ENCODE measurements around the gene NPTXR. TPM values are rescaled to one million over a fixed set of nuclear protein-coding genes. Genes with fewer than 3 reads are reported as not detected.

The NPTXR gene
- total RNA-seq, 6 experiments from 2014 or later = 1.4 to 5.4 (median 1.6) TPM

DNA sequence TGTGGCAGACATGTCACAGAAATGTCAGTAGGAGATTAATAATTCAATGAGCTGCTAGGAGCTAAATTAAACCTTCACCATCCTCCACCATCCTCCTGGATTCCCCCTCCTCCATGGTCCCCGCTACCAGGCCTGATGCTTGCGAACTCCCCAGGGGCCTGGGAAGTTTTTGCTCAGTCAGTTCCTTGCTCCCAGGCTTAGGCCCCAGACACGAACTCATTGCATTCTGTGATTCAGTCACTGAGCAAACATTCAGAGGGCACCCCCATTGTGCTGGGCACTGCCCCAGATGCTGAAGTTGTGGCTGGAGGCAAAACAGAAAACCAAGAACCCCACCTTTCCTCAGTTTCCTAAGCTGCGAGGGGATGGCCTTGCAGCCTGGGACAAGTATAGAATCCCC, 14.3 kb downstream of the NPTXR start:
- H3K27ac Mint-ChIP-seq = no peak overlapping the region; the same call in 1 of the 2 replicates

DNA sequence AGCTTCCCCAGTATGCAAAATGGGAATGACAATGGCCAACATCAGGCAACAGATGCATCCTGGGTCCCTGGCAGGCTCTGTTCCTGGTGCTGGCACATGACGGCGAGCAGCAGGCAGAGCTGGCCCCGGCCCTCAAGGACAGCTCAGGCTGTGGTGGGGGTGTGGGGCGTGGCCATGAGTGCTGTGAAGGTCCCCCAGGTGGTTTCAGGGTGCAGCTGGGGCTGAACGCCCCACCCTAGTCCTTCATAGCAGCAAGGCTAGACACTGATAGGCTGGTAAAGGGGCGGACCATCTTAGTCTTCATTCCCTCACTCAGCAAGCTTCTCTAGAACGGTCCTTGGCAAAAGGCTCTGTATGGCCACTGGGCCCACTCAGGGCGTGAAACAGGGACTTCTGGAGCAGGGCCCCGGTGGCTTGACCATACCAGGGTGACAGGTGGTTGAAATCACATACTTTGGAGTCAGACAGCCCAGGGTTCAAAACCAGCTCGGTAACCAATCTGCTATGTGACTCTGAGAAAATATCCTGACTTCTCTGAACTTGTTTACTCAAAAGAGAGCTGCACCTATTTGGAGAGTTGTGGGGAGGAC, 15.1 kb downstream of the NPTXR start:
- H3K27ac Mint-ChIP-seq = no peak overlapping the region
- no peak for DNase-seq
- H3K4me1 Mint-ChIP-seq (ENCODE audit: low read depth) = peaks cover 10% of the 10 kb centered on the region
- H3K4me3 Mint-ChIP-seq = no peak overlapping the region
- TF ChIP-seq, protein P1, sequence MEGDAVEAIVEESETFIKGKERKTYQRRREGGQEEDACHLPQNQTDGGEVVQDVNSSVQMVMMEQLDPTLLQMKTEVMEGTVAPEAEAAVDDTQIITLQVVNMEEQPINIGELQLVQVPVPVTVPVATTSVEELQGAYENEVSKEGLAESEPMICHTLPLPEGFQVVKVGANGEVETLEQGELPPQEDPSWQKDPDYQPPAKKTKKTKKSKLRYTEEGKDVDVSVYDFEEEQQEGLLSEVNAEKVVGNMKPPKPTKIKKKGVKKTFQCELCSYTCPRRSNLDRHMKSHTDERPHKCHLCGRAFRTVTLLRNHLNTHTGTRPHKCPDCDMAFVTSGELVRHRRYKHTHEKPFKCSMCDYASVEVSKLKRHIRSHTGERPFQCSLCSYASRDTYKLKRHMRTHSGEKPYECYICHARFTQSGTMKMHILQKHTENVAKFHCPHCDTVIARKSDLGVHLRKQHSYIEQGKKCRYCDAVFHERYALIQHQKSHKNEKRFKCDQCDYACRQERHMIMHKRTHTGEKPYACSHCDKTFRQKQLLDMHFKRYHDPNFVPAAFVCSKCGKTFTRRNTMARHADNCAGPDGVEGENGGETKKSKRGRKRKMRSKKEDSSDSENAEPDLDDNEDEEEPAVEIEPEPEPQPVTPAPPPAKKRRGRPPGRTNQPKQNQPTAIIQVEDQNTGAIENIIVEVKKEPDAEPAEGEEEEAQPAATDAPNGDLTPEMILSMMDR (IDR thresholded peaks at IDR 0.05) = no peak
- H3K27me3 Mint-ChIP-seq (ENCODE audit: insufficient read depth) = peaks cover 19% of the 10 kb centered on the region
- no peaks in the 10 kb centered on the region for H3K36me3 Mint-ChIP-seq (ENCODE audit: low read depth)
- H3K9me3 Mint-ChIP-seq = no peaks in the 10 kb centered on the region

More for the DNA sequence above, 14.3 kb downstream of the NPTXR start:
- H3K4me1 Mint-ChIP-seq (ENCODE audit: low read depth) = peaks cover 10% of the 10 kb centered on the region
- H3K9me3 Mint-ChIP-seq = no peaks in the 10 kb centered on the region
- no peak for DNase-seq
- peaks cover 16% of the 10 kb centered on the region for H3K27me3 Mint-ChIP-seq (ENCODE audit: insufficient read depth)
- no peaks in the 10 kb centered on the region for H3K36me3 Mint-ChIP-seq (ENCODE audit: low read depth)
- no peak overlapping the region for H3K4me3 Mint-ChIP-seq
- TF ChIP-seq, protein P1 (IDR thresholded peaks at IDR 0.05) = no peak

DNA sequence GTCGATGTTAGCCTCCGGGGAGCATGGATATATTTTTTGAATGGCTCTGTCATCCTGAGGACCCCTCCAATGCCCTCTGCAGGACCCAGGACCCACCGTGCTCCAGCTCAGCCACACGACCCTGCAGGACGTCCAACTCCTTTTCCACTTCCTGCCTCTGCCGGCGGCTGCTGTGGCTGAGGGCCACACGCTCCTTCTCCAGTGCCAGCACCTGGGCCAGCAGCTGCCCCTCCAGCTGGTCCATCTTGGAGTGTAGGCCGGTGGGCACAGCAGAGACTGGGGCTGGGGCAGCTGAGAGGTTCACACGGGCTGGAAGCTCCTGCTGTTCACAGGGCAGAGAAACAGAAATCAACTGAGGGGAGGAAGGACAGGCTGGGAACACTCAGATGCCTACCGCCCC, 15.6 kb downstream of the NPTXR start:
- H3K9me3 Mint-ChIP-seq = no peaks in the 10 kb centered on the region
- TF ChIP-seq, protein P1 (IDR thresholded peaks at IDR 0.05) = no peak
- H3K27me3 Mint-ChIP-seq (ENCODE audit: insufficient read depth) = peaks cover 22% of the 10 kb centered on the region
- H3K4me3 Mint-ChIP-seq = no peak overlapping the region
- no peak overlapping the region for H3K27ac Mint-ChIP-seq
- DNase-seq = no peak
- H3K36me3 Mint-ChIP-seq (ENCODE audit: low read depth) = no peaks in the 10 kb centered on the region
- peaks cover 10% of the 10 kb centered on the region for H3K4me1 Mint-ChIP-seq (ENCODE audit: low read depth)

DNA sequence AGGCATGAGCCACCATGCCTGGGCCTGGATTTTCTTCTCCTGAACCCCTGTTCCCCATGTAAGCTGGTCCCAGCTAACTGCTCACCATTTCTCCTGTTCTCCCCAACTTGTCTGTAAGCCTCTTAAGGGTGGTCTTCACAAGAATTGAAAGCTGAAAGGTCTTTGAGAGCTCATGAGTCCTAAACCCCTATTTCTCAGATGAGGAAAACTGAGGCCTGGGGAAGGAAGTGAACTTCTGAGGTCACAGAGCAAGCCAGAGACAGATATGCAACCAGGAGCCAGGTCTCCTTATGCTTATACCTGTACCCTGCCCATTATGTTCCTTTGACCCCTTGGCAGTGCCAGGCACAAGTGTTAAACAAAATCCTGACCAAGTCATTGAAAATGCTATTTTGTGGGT, 16.3 kb downstream of the NPTXR start:
- Mint-ChIP-seq H3K4me1 (ENCODE audit: low read depth) (peaks cover 10% of the 10 kb centered on the region), H3K27me3 (ENCODE audit: insufficient read depth) (peaks cover 20% of the 10 kb centered on the region), H3K4me3 (no peak overlapping the region), H3K27ac (no peak overlapping the region), H3K9me3 (no peaks in the 10 kb centered on the region), H3K36me3 (ENCODE audit: low read depth) (no peaks in the 10 kb centered on the region)
- TF ChIP-seq, protein P1 (IDR thresholded peaks at IDR 0.05) = no peak
- DNase-seq = no peak

DNA sequence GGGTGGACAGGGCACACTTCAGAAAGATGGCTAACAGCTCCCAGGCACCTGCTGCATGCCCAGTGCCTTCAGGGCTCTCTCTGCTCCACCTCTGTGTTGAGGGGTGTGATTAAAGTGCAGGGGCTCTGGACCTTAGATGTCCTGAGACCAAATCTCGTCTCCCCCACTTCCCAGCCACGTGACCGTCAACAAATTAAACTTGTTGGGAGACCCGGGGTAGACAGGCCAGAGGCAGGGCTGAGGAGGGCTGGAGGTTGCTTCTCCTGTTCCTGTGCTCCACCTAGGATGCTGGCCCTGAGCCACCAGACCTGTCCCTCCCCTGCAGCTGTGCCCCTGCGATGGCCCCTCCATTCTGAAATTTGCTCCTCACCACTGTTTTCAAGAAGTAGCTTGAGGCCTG, 17.0 kb downstream of the NPTXR start:
- no peak for DNase-seq

More for the DNA sequence above, 17.0 kb downstream of the NPTXR start:
- Mint-ChIP-seq H3K27me3 (ENCODE audit: insufficient read depth) (peaks cover 19% of the 10 kb centered on the region), H3K4me3 (no peak overlapping the region), H3K4me1 (ENCODE audit: low read depth) (peaks cover 10% of the 10 kb centered on the region), H3K36me3 (ENCODE audit: low read depth) (no peaks in the 10 kb centered on the region), H3K27ac (no peak overlapping the region), H3K9me3 (no peaks in the 10 kb centered on the region)
- TF ChIP-seq, protein P1 (IDR thresholded peaks at IDR 0.05) = no peak
